Astrocyte of the cerebellum (primary cell): ENCODE measurements around the gene CHRNA5.

Source experiments
- DNase-seq: peaks from one replicate; pipeline ENCODE4 v3.0.0-alpha.2; 2011; ENCODE audit warnings: low read depth
- H3K4me3 ChIP-seq: 2 replicates; pipeline ENCODE4 v1.5.1; 2011; ENCODE audit warnings: mild to moderate bottlenecking, low read depth, low read length, moderate library complexity
- CTCF ChIP-seq: IDR thresholded peaks from 2 replicates; pipeline ENCODE4 v1.5.1; 2012; ENCODE audit warnings: low read length, low read depth, moderate library complexity, mild to moderate bottlenecking; ENCODE audit errors: missing control alignments
- in situ Hi-C: cut with HindIII; loops from 2 replicates; pipeline ENCODE4 v1.10.0; 2017; ENCODE audit warnings: low sequenced_read_pairs

CHRNA5 gene

GRCh38 chr15:78641749-78642275 is 76.5 kb downstream of the CHRNA5 start:
- peak; percentile 1 for TF ChIP-seq CTCF
- DNase-seq = no peak
- H3K4me3 ChIP-seq = no peak overlapping the region
- in situ Hi-C loops = no loop called here

GRCh38 chr15:78642331-78642730 is 77.0 kb downstream of the CHRNA5 start:
- no peak for TF ChIP-seq CTCF
- H3K4me3 ChIP-seq = no peak overlapping the region
- DNase-seq = no peak
- in situ Hi-C loops = no loop called here
